Osteoblast (primary cell): ENCODE results near the gene ENOX1. TPM values are rescaled to one million over a fixed set of nuclear protein-coding genes. Genes with fewer than 3 reads are reported as not detected.

ENCODE experiments used
- DNase-seq: peaks from one replicate; pipeline ENCODE4 v3.0.0; 2011; ENCODE audit warnings: low spot score, mixed read lengths; ENCODE audit not compliant: insufficient read length; ENCODE audit errors: missing footprints
- H2AFZ ChIP-seq: 2 replicates; pipeline ENCODE4 v1.6.0; 2011; ENCODE audit warnings: mild to moderate bottlenecking, low read length
- H3K27ac ChIP-seq: 2 replicates; pipeline ENCODE4 v1.5.1; 2011; ENCODE audit warnings: mild to moderate bottlenecking, low read depth, low read length, moderate library complexity
- H3K27me3 ChIP-seq: 2 replicates; pipeline ENCODE4 v1.6.0; 2012; ENCODE audit warnings: mild to moderate bottlenecking, control low read depth, inconsistent platforms, low read length, moderate library complexity; ENCODE audit not compliant: insufficient read depth
- H3K36me3 ChIP-seq: 2 replicates; pipeline ENCODE4 v1.5.1; 2011; ENCODE audit warnings: mild to moderate bottlenecking, low read length, control low read depth, moderate library complexity; ENCODE audit not compliant: insufficient read depth
- H3K4me1 ChIP-seq: 2 replicates; pipeline ENCODE4 v1.5.1; 2011; ENCODE audit warnings: mild to moderate bottlenecking, low read length, control low read depth, moderate library complexity; ENCODE audit not compliant: insufficient read depth
- H3K4me2 ChIP-seq: 2 replicates; pipeline ENCODE4 v1.6.0; 2011; ENCODE audit warnings: mild to moderate bottlenecking, low read length; ENCODE audit not compliant: insufficient read depth
- H3K4me3 ChIP-seq: fragments of 200-600 bp; sonication (generic); 3 replicates; pipeline ENCODE4 v1.5.1; 2012; ENCODE audit warnings: mild to moderate bottlenecking, low read length, inconsistent platforms; ENCODE audit not compliant: insufficient read depth
- H3K79me2 ChIP-seq: 2 replicates; pipeline ENCODE4 v1.6.0; 2012; ENCODE audit warnings: mild to moderate bottlenecking, low read length, control low read depth, inconsistent platforms; ENCODE audit not compliant: insufficient read depth
- H3K9me3 ChIP-seq: 2 replicates; pipeline ENCODE4 v1.5.1; 2011; ENCODE audit warnings: low read depth, low read length, control low read depth
- H4K20me1 ChIP-seq: 2 replicates; pipeline ENCODE4 v1.6.0; 2012; ENCODE audit warnings: mild to moderate bottlenecking, low read length, control low read depth; ENCODE audit not compliant: insufficient read depth
- total RNA-seq: library from RNA; depleted of rRNA; stranded (reverse); fragments of >200 nt; gene quantifications from 2 replicates; pipeline ENCODE4 v1.2.3, GENCODE V29; 2012
- TF ChIP-seq, protein P1 (sequence below): IDR thresholded peaks from 2 replicates; pipeline ENCODE4 v1.5.1; 2011; ENCODE audit warnings: mild to moderate bottlenecking, low read depth, low read length, moderate library complexity; ENCODE audit errors: extremely low read depth

ENOX1 gene
- total RNA-seq, 1 donor = 5.4 TPM

DNA sequence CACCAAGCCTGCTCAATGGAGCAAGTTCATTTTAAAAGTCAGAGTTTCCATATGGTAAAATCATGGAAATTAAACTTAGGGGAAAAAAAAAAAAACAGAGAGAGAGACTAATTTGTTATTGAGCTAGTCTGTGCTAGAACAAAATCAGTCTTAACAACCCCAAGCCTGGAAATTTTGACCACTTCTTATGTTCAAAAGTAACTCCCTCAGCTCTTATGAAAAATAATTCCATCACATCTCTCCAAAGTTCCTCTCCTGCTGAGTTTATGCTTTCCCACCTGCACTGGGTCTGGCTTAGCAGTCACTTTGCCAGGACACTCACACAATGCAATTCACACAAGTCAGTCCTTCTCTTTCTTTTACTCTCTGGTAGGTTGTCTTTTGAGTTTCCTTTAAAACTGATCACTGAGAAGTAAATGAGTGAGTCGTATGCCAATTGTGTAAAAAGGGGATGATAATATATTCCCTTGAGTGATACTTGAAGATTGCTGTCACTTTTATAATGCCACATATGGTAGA lies 92.6 kb downstream of the ENOX1 start:
- Histone ChIP-seq H2AFZ (no peak overlapping the region), H3K36me3 (no peaks in the 10 kb centered on the region), H3K9me3 (no peaks in the 10 kb centered on the region), H3K27ac (no peak overlapping the region), H3K4me3 (no peak overlapping the region), H3K79me2 (no peaks in the 10 kb centered on the region), H4K20me1 (no peaks in the 10 kb centered on the region), H3K4me2 (no peak overlapping the region), H3K4me1 (peaks cover 4% of the 10 kb centered on the region), H3K27me3 (no peaks in the 10 kb centered on the region)
- no peak for DNase-seq
- TF ChIP-seq, protein P1, sequence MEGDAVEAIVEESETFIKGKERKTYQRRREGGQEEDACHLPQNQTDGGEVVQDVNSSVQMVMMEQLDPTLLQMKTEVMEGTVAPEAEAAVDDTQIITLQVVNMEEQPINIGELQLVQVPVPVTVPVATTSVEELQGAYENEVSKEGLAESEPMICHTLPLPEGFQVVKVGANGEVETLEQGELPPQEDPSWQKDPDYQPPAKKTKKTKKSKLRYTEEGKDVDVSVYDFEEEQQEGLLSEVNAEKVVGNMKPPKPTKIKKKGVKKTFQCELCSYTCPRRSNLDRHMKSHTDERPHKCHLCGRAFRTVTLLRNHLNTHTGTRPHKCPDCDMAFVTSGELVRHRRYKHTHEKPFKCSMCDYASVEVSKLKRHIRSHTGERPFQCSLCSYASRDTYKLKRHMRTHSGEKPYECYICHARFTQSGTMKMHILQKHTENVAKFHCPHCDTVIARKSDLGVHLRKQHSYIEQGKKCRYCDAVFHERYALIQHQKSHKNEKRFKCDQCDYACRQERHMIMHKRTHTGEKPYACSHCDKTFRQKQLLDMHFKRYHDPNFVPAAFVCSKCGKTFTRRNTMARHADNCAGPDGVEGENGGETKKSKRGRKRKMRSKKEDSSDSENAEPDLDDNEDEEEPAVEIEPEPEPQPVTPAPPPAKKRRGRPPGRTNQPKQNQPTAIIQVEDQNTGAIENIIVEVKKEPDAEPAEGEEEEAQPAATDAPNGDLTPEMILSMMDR = no peak

DNA sequence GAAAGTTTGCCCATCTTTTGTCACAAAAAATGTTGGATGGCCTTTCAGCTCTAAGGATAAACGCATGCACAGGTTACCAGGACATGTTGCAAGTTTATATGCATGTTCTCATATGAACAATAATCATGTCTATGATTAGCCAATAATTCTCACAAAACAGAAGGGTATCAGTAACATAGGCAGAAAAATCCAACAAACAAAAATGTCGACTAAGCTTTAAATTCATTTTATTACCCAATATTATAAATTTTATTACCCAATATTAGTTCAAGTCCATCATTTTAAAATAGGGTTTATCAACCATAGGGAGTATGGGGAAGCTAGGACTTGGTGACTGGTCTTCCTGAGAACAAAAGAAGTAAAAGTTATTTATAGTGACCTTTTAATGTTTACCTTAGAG lies 93.1 kb downstream of the ENOX1 start:
- Histone ChIP-seq H3K9me3 (no peaks in the 10 kb centered on the region), H3K4me2 (no peak overlapping the region), H3K27me3 (no peaks in the 10 kb centered on the region), H4K20me1 (no peaks in the 10 kb centered on the region), H2AFZ (no peak overlapping the region), H3K36me3 (no peaks in the 10 kb centered on the region), H3K27ac (no peak overlapping the region), H3K4me3 (no peak overlapping the region), H3K79me2 (no peaks in the 10 kb centered on the region), H3K4me1 (no peaks in the 10 kb centered on the region)
- TF ChIP-seq, protein P1 = no peak
- no peak for DNase-seq

DNA sequence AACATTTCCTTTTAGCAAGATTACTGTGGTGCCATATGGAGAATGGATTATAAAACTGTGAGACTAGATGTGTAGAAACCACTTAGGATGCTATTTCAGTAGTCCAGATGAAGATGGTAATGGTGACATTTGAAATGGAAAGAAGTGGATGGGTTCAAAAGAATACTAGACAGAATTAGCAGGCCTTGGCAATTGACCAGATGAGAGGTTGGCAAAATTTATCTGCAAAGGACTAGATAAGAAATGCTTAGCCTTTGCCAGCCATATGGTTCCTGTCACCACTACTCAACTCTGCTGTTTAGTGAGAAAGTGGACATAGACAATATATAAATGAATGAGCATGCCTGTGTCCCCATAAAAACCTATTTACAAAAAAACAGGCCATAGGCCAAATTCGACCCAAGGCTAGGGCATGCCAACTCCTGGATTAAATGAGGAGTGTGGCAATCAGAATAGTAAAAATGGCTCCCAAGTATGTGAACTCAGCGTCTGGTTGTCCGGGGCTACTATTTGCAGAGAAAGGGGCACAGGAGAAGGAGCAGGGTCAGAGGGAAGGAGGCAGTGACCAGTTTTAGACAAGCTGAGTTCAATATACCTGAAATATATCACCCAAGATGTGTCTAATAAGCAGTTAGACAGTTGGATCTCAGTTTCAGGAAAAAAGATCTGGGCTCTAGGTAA lies 98.4 kb downstream of the ENOX1 start:
- Histone ChIP-seq H3K4me3 (no peak overlapping the region), H3K4me1 (peaks cover 3% of the 10 kb centered on the region), H3K27me3 (no peaks in the 10 kb centered on the region), H3K27ac (no peak overlapping the region), H3K79me2 (no peaks in the 10 kb centered on the region), H3K36me3 (no peaks in the 10 kb centered on the region), H3K9me3 (no peaks in the 10 kb centered on the region), H2AFZ (no peak overlapping the region), H4K20me1 (no peaks in the 10 kb centered on the region), H3K4me2 (no peak overlapping the region)
- no peak for DNase-seq
- TF ChIP-seq, protein P1 = no peak

DNA sequence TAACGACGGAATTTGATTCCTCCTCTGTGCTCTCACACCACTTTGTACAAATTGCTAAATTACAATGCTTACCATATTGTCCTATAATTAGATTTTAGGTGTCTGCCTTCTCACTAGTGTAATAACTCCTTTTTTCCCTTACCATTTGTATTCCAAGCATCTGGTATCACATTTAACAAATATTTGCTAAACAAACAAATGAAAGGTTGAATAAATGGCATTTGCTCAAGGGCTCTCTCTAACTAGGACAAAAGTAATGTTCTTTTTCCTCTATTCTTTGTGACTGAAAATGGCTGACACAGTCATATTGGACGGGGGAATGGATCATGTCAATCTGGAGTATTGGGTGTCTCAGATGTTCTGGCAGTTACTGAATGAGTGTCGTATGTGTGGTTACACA lies 99.7 kb downstream of the ENOX1 start:
- no peaks in the 10 kb centered on the region for H3K27me3 ChIP-seq
- no peak overlapping the region for H3K27ac ChIP-seq
- TF ChIP-seq, protein P1 = no peak
- no peaks in the 10 kb centered on the region for H3K9me3 ChIP-seq
- no peaks in the 10 kb centered on the region for H4K20me1 ChIP-seq
- H3K4me3 ChIP-seq = no peak overlapping the region
- H3K36me3 ChIP-seq = no peaks in the 10 kb centered on the region
- peaks cover 3% of the 10 kb centered on the region for H3K4me1 ChIP-seq
- no peak overlapping the region for H2AFZ ChIP-seq
- no peak for DNase-seq
- no peaks in the 10 kb centered on the region for H3K79me2 ChIP-seq
- no peak overlapping the region for H3K4me2 ChIP-seq
